Left ventricle myocardium inferior (tissue), 1 donor: Measurements from ENCODE around the gene TSPAN9. TPM values are rescaled to one million over a fixed set of nuclear protein-coding genes. Genes with fewer than 3 reads are reported as not detected.

Source experiments
- DNase-seq: peaks from one replicate; pipeline ENCODE4 v3.0.0-alpha.2; 2020
- H3K27ac ChIP-seq: fragments of 200-600 bp; replicated peaks from 2 replicates; pipeline ENCODE4 v1.8.0; 2021
- H3K27me3 ChIP-seq: fragments of 200-600 bp; 2 replicates; pipeline ENCODE4 v1.8.0; 2021; ENCODE audit warnings: low read depth
- H3K36me3 ChIP-seq: fragments of 200-600 bp; 2 replicates; pipeline ENCODE4 v1.8.0; 2021
- H3K4me1 ChIP-seq: fragments of 200-600 bp; 2 replicates; pipeline ENCODE4 v1.8.0; 2021
- H3K4me3 ChIP-seq: fragments of 200-600 bp; 2 replicates; pipeline ENCODE4 v1.8.0; 2021; ENCODE audit warnings: mild to moderate bottlenecking, moderate library complexity
- H3K9me3 ChIP-seq: fragments of 200-600 bp; replicated peaks from 2 replicates; pipeline ENCODE4 v1.8.0; 2021
- intact Hi-C: fragments of 100-400 bp; cut with micrococcal nuclease; formaldehyde crosslinking; loops from one replicate; pipeline ENCODE4 v1.11.0; 2022
- long read RNA-seq: library from polyadenylated mRNA; unstranded; transcript quantifications from one replicate; pipeline ENCODE4 v2.0.0, GENCODE V29; 2021
- total RNA-seq: library from RNA; stranded (reverse); fragmentation: NEBNext Ultra II Directional; extraction: Animal tissue kit (Norgen Biotek cat#: 25700); gene quantifications from one replicate; pipeline ENCODE4 v1.2.1, GENCODE V29; 2021
- TF ChIP-seq, protein P1 (sequence below): fragments of 200-600 bp; IDR thresholded peaks from 2 replicates; pipeline ENCODE4 v1.8.0; 2021; ENCODE audit warnings: antibody characterized with exemption, mild to moderate bottlenecking, borderline replicate concordance
- donor health status: DM: no; HTN: yes; CAD: no; lungs with severe emphysema.

Gene TSPAN9, protein sequence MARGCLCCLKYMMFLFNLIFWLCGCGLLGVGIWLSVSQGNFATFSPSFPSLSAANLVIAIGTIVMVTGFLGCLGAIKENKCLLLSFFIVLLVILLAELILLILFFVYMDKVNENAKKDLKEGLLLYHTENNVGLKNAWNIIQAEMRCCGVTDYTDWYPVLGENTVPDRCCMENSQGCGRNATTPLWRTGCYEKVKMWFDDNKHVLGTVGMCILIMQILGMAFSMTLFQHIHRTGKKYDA
- total RNA-seq: 305 TPM
- long read RNA-seq, full-length matches to known transcripts: 8 of 81 reads
- long read RNA-seq, partial matches to known transcripts: 68 of 81 reads
- long read RNA-seq, other reads (novel, unspliced or antisense): 5 of 81 reads

DNA sequence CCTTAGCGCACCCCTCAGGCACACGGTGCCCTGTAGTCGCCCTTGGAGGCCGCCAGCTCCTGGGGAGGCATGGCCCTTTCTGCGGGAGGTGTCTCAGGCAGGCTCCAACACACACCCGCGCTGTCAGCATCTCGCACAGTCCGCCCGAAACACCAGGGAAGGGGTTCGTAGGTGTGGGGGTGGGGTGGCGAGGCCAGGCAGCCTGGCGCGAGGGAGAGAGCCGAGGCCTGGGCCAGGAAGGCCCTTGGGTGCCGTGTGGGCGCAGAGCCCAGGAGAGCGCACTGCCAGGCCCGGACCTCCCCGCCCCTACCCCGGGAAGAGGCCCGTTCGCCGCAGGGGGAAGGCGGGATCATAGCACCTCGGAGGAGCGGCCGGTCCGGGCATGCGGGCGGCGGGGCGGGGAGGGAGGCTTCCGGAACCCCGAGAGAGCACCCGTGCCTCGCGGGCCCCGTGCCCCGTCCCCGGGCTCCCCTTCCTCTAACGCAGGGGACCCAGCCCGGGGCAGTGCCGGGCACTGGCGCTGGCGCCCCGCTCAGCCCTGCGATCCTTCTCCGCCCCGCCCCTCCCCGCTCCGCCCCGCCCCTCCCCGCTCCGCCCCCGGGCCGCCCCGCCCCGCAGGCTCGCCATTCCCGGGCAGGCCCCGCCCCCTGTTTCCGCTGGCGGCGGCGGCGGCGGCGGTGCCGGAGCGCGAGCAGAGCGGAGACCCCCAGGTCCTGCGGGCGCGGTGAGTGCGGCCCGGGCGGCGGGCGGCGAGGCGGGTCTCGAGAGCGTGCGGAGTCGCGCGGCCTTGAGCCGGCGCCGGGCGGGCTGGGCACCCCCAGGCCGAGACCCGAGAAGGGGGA lies at the start of gene TSPAN9:
Gene TSPAN9 (plus strand): TSS at position 650 of the 842 bp plus-strand sequence. CDS start 123,815 bp downstream, outside the sequence.
- peak within 1 kb of the TSS; percentile 98 for H3K4me3 ChIP-seq
- H3K27me3 ChIP-seq: no peaks in the 10 kb centered on the region
- TF ChIP-seq, protein P1, sequence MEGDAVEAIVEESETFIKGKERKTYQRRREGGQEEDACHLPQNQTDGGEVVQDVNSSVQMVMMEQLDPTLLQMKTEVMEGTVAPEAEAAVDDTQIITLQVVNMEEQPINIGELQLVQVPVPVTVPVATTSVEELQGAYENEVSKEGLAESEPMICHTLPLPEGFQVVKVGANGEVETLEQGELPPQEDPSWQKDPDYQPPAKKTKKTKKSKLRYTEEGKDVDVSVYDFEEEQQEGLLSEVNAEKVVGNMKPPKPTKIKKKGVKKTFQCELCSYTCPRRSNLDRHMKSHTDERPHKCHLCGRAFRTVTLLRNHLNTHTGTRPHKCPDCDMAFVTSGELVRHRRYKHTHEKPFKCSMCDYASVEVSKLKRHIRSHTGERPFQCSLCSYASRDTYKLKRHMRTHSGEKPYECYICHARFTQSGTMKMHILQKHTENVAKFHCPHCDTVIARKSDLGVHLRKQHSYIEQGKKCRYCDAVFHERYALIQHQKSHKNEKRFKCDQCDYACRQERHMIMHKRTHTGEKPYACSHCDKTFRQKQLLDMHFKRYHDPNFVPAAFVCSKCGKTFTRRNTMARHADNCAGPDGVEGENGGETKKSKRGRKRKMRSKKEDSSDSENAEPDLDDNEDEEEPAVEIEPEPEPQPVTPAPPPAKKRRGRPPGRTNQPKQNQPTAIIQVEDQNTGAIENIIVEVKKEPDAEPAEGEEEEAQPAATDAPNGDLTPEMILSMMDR: no peak
- peak within 1 kb of the TSS; percentile 95 for H3K27ac ChIP-seq
- H3K9me3 ChIP-seq: no peaks in the 10 kb centered on the region
- intact Hi-C loops: loop anchor here (5.0 kb wide), 1 partner anchor 195 kb away; no protein-coding TSS in a partner anchor
- H3K4me1 ChIP-seq: peaks cover 77% of the 10 kb centered on the region
- no peaks in the 10 kb centered on the region for H3K36me3 ChIP-seq
- peak; percentile 82 for DNase-seq

DNA sequence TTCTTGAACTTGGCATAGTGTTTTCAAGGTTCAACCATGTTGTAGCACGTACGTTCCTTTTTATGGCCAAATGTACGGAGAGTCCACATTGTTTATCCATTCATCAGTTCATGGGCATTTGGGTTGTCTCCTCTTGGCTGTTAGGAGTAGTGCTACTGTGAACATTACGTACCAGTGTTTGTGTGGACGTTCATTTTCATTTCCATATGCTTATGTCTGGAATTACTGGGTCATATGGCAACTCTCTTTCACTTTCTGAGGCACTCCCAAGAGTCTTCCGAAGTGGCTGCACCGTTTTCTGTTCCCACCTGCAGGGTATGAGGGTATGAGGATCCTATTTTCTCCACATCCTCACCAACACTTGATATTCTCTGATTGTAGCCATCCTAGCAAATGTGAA lies 49.1 kb upstream of the TSPAN9 start:
- TF ChIP-seq, protein P1: no peak
- Histone ChIP-seq H3K9me3 (no peaks in the 10 kb centered on the region), H3K27me3 (no peaks in the 10 kb centered on the region), H3K36me3 (peaks cover 14% of the 10 kb centered on the region), H3K4me3 (no peak overlapping the region), H3K27ac (no peak overlapping the region), H3K4me1 (peaks cover 22% of the 10 kb centered on the region)
- DNase-seq: no peak
- intact Hi-C loops: no loop called here

DNA sequence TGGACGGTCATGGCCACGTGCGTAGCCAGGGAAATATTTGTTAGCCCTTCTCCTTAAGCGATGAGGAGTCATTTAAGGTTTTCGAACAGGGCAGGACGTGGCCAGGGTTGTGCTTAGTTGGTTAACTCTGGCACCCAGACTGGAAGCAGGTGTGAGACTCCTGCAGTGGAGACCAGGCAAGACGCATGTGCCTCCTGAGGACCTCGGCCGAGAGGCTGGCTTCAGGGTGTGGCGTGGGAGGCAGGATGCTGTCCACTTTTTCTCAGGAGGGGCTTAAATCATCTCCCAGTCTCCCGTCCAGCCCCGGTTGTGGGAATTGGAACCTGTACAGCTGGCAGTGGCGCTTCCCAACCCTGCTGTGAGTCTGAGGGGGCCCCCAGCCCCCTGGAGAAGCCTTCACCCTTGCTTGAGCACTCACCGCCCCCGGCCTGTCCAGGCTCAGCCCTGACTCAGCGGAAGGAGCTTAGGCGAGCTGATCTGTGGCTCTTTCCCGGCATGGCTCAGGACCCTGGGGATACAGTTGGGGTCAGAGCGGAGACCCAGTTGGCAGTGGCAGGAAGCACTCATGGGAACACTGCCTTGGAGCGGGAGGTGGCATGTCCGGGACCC lies 46.3 kb upstream of the TSPAN9 start:
- TF ChIP-seq, protein P1: no peak
- no peak for DNase-seq
- intact Hi-C loops: no loop called here
- Histone ChIP-seq H3K9me3 (no peaks in the 10 kb centered on the region), H3K4me1 (peaks cover 49% of the 10 kb centered on the region), H3K4me3 (no peak overlapping the region), H3K27ac (no peak overlapping the region), H3K36me3 (peaks cover 6% of the 10 kb centered on the region), H3K27me3 (no peaks in the 10 kb centered on the region)

DNA sequence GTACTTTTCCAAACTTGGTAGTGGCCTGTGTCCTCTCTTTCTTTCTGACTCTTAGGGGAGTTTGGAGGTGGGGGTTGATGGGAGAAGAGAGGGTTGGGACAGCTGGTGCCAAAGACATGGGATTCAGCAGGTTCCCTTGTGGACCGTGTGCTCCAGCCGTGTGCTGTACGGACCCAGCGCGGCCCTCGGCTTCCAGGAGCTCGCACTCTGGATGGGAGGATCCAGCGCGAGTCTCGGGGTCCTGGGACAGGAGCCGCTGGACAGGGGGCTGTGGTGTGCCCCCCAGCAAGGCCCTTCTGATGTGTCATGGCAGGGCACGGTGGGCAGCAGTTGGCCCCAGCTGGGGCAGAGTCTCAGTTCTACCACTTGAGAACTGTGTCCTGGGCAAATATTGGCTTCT lies 45.0 kb upstream of the TSPAN9 start:
- Histone ChIP-seq H3K27me3 (no peaks in the 10 kb centered on the region), H3K9me3 (no peaks in the 10 kb centered on the region), H3K27ac (peak overlapping the region; percentile 56), H3K4me3 (no peak overlapping the region), H3K36me3 (peaks cover 6% of the 10 kb centered on the region), H3K4me1 (peaks cover 51% of the 10 kb centered on the region)
- intact Hi-C loops: no loop called here
- DNase-seq: no peak
- TF ChIP-seq, protein P1: no peak

DNA sequence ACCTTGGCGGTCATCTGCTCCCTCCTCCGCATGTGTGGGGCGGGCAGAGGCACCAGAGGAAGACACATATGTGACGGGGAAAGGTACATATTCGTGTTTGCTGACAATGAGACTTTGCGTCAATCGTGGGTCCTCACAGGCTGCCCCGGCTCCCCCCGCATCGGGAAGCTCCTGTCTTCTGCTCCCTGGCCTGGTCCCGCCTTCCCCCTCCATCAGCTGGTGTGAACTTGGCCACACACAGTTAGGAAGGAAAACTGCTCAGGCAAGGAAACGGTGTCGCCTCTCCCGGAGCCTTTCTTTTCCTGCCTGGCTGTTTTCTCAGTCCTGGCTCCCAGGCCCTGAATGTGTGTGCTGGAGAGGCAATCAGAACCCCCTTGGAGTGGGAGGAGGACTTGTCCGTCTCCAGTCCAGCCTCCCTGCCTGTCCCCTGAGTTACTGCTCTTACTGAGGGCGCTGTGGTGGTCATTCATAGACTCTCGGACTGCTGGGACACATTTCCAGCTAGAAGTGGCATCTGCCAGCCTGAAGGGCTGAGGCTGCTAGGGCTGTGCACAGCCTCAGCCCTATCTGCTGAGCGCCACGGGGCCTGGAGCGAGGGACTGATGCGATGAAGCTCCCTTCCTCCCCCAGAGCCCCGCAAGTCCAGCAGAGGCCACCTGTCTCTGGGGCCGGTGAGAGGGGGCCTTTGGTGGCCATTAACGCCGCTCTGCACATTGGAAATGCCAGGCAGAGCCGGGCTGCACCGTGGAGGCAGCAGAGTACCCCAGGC lies 44.2 kb upstream of the TSPAN9 start:
- Histone ChIP-seq H3K4me1 (peaks cover 51% of the 10 kb centered on the region), H3K9me3 (no peaks in the 10 kb centered on the region), H3K27ac (peak overlapping the region; percentile 56), H3K27me3 (no peaks in the 10 kb centered on the region), H3K36me3 (peaks cover 6% of the 10 kb centered on the region), H3K4me3 (no peak overlapping the region)
- TF ChIP-seq, protein P1: no peak
- no peak for DNase-seq
- intact Hi-C loops: no loop called here
